ENCODE data around the gene KANSL1L. TPM values are rescaled to one million over a fixed set of nuclear protein-coding genes. Genes with fewer than 3 reads are reported as not detected.

Gene KANSL1L
- total and polyA plus RNA-seq, 2 experiments from 2014 or later, result 2.6 to 13.2 TPM

GRCh38 chr2:210199186-210199765 lies 28.1 kb upstream of the KANSL1L start:
- Histone ChIP-seq H3K36me3 (ENCODE audit: low read depth) (no peaks in the 10 kb centered on the region), H3K4me3 (no peak overlapping the region), H3K79me2 (ENCODE audit: insufficient read depth) (no peaks in the 10 kb centered on the region), H3K27me3 (replicated peaks; ENCODE audit: insufficient read depth) (no peaks in the 10 kb centered on the region), H3K9me3 (ENCODE audit: low read depth) (no peaks in the 10 kb centered on the region), H3K27ac (no peak overlapping the region), H3F3A (ENCODE audit: insufficient read depth) (no peaks in the 10 kb centered on the region), H3K4me2 (ENCODE audit: unreplicated experiment) (no peak overlapping the region), H3K9ac (no peak overlapping the region), H3K9me2 (ENCODE audit: insufficient read depth) (no peaks in the 10 kb centered on the region), H3K4me1 (ENCODE audit: insufficient read depth) (peaks cover 6% of the 10 kb centered on the region; the same call in 1 of the 2 replicates), H4K20me1 (ENCODE audit: insufficient read depth) (no peaks in the 10 kb centered on the region), H2AFZ (no peak overlapping the region)
- no peak for TF ChIP-seq EZH2 (IDR thresholded peaks at IDR 0.05; ENCODE audit: insufficient read depth, poor library complexity, severe bottlenecking)
- no peak for TF ChIP-seq EZH2phosphoT487 (IDR thresholded peaks at IDR 0.05; ENCODE audit: insufficient read depth, low read depth)
- in situ Hi-C loops (cut with MboI), result loop anchor here (5.0 to 25.0 kb wide), 3 partner anchors 124 to 1812 kb away; no protein-coding TSS in a partner anchor
- DNase-seq, result peak; percentile 49

GRCh38 chr2:210198326-210198725 lies 27.1 kb upstream of the KANSL1L start:
- WGBS, 2 experiments (ENCODE audit: low coverage in 1 of 2, low lambda C conversion rate in 2 of 2, missing lambda C conversion rate in 2 of 2), result 0 to 4% methylated on average over 1 of the region's 1 CpG
- Histone ChIP-seq H3K79me2 (ENCODE audit: insufficient read depth) (no peaks in the 10 kb centered on the region), H3K4me1 (ENCODE audit: insufficient read depth) (peaks cover 6% of the 10 kb centered on the region; the same call in 1 of the 2 replicates), H3K4me2 (ENCODE audit: unreplicated experiment) (peak overlapping the region; percentile 19), H3F3A (ENCODE audit: insufficient read depth) (no peaks in the 10 kb centered on the region), H3K9me2 (ENCODE audit: insufficient read depth) (no peaks in the 10 kb centered on the region), H3K27ac (no peak overlapping the region), H3K4me3 (no peak overlapping the region), H2AFZ (no peak overlapping the region), H3K27me3 (replicated peaks; ENCODE audit: insufficient read depth) (no peaks in the 10 kb centered on the region), H4K20me1 (ENCODE audit: insufficient read depth) (no peaks in the 10 kb centered on the region), H3K36me3 (ENCODE audit: low read depth) (no peaks in the 10 kb centered on the region), H3K9me3 (ENCODE audit: low read depth) (no peaks in the 10 kb centered on the region), H3K9ac (no peak overlapping the region)
- in situ Hi-C loops (cut with MboI), result loop anchor here (5.0 to 25.0 kb wide), 3 partner anchors 124 to 1811 kb away; no protein-coding TSS in a partner anchor
- DNase-seq, result peak; percentile 45
- TF ChIP-seq EZH2phosphoT487 (IDR thresholded peaks at IDR 0.05; ENCODE audit: insufficient read depth, low read depth) (no peak), EZH2 (IDR thresholded peaks at IDR 0.05; ENCODE audit: insufficient read depth, poor library complexity, severe bottlenecking) (no peak)

- Histone ChIP-seq H3K9me3 (ENCODE audit: low read depth) (no peaks in the 10 kb centered on the region), H3K9me2 (ENCODE audit: insufficient read depth) (no peaks in the 10 kb centered on the region), H3K79me2 (ENCODE audit: insufficient read depth) (no peaks in the 10 kb centered on the region), H2AFZ (no peak overlapping the region), H3K36me3 (ENCODE audit: low read depth) (no peaks in the 10 kb centered on the region), H3F3A (ENCODE audit: insufficient read depth) (no peaks in the 10 kb centered on the region), H3K4me3 (no peak overlapping the region), H3K4me1 (ENCODE audit: insufficient read depth) (peaks cover 6% of the 10 kb centered on the region; the same call in 1 of the 2 replicates), H3K27ac (no peak overlapping the region), H4K20me1 (ENCODE audit: insufficient read depth) (no peaks in the 10 kb centered on the region), H3K9ac (no peak overlapping the region), H3K4me2 (ENCODE audit: unreplicated experiment) (no peak overlapping the region), H3K27me3 (replicated peaks; ENCODE audit: insufficient read depth) (no peaks in the 10 kb centered on the region)
- no peak for DNase-seq
- WGBS, 2 experiments (ENCODE audit: low coverage in 1 of 2, low lambda C conversion rate in 2 of 2, missing lambda C conversion rate in 2 of 2), result 91 to 94% methylated on average over 2 of the region's 2 CpGs
- in situ Hi-C loops (cut with MboI), result loop anchor here (5.0 to 25.0 kb wide), 3 partner anchors 123 to 1810 kb away; no protein-coding TSS in a partner anchor
- TF ChIP-seq EZH2 (IDR thresholded peaks at IDR 0.05; ENCODE audit: insufficient read depth, poor library complexity, severe bottlenecking) (no peak), EZH2phosphoT487 (IDR thresholded peaks at IDR 0.05; ENCODE audit: insufficient read depth, low read depth) (no peak)
These were observed 26.5 kb upstream of the KANSL1L start for GRCh38 chr2:210197720-210198119.

GRCh38 chr2:210195101-210195852 lies 24.1 kb upstream of the KANSL1L start:
- TF ChIP-seq EZH2phosphoT487 (IDR thresholded peaks at IDR 0.05; ENCODE audit: insufficient read depth, low read depth) (no peak), EZH2 (IDR thresholded peaks at IDR 0.05; ENCODE audit: insufficient read depth, poor library complexity, severe bottlenecking) (no peak)
- Histone ChIP-seq H3K9me3 (ENCODE audit: low read depth) (no peaks in the 10 kb centered on the region), H3K4me3 (0 out of 2 replicates have a peak overlapping the region, but pooled peaks have one; percentile 15), H4K20me1 (ENCODE audit: insufficient read depth) (no peaks in the 10 kb centered on the region), H3K4me1 (ENCODE audit: insufficient read depth) (peaks cover 6% of the 10 kb centered on the region; the same call in 1 of the 2 replicates), H3K27me3 (replicated peaks; ENCODE audit: insufficient read depth) (no peaks in the 10 kb centered on the region), H3K27ac (no peak overlapping the region), H3K9me2 (ENCODE audit: insufficient read depth) (no peaks in the 10 kb centered on the region), H3K9ac (no peak overlapping the region), H3F3A (ENCODE audit: insufficient read depth) (no peaks in the 10 kb centered on the region), H2AFZ (peak overlapping the region; percentile 69), H3K79me2 (ENCODE audit: insufficient read depth) (no peaks in the 10 kb centered on the region), H3K36me3 (ENCODE audit: low read depth) (no peaks in the 10 kb centered on the region), H3K4me2 (ENCODE audit: unreplicated experiment) (peak overlapping the region; percentile 12)
- in situ Hi-C loops (cut with MboI), result loop anchor here (5.0 to 25.0 kb wide), 3 partner anchors 120 to 1808 kb away; no protein-coding TSS in a partner anchor
- peak; percentile 73 for DNase-seq
- 38 to 39% methylated on average over 8 of the region's 8 CpGs for WGBS, 2 experiments (ENCODE audit: low coverage in 1 of 2, low lambda C conversion rate in 2 of 2, missing lambda C conversion rate in 2 of 2)

All from GM23248 (cell line).